Liver (tissue), 9 donors: ENCODE data around the gene NEB. TPM values are rescaled to one million over a fixed set of nuclear protein-coding genes. Genes with fewer than 3 reads are reported as not detected.

Experiments
- DNase-seq: peaks from one replicate; pipeline ENCODE4 v3.0.0-alpha.2; 2017; ENCODE audit warnings: low spot score
- H3K27ac ChIP-seq, 2 donors: one replicate each; pipeline ENCODE4 v1.7.0; 2013; ENCODE audit warnings: inconsistent platforms in 2 of 2, low read length in 2 of 2, control low read depth in 1 of 2, low read depth in 1 of 2, mild to moderate bottlenecking in 1 of 2
- H3K27me3 ChIP-seq, 4 donors: one replicate each; pipeline versions ENCODE4 v1.6.1 to v1.7.0; 2013; ENCODE audit warnings: low read length in 3 of 4, inconsistent platforms in 1 of 4, mild to moderate bottlenecking in 1 of 4, moderate library complexity in 1 of 4; ENCODE audit not compliant: control insufficient read depth in 4 of 4, insufficient read depth in 4 of 4
- H3K36me3 ChIP-seq, 4 donors: one replicate each; pipeline versions ENCODE4 v1.6.1 to v1.7.0; 2013; ENCODE audit warnings: low read length in 3 of 4, mild to moderate bottlenecking in 3 of 4, low read depth in 1 of 4, moderate library complexity in 1 of 4; ENCODE audit not compliant: control insufficient read depth in 4 of 4, insufficient read depth in 3 of 4
- H3K4me1 ChIP-seq, 4 donors: one replicate each; pipeline versions ENCODE4 v1.6.1 to v1.7.0; 2013; ENCODE audit warnings: low read length in 3 of 4, mild to moderate bottlenecking in 3 of 4, moderate library complexity in 1 of 4; ENCODE audit not compliant: control insufficient read depth in 4 of 4, insufficient read depth in 4 of 4
- H3K4me3 ChIP-seq, 3 donors: one replicate each; pipeline versions ENCODE4 v1.6.1 to v1.7.0; 2013; ENCODE audit warnings: low read length in 3 of 3, control low read depth in 1 of 3, low read depth in 1 of 3, mild to moderate bottlenecking in 1 of 3
- H3K9ac ChIP-seq, 2 donors: one replicate each; pipeline ENCODE4 v1.7.0; 2013; ENCODE audit warnings: low read length in 2 of 2, mild to moderate bottlenecking in 2 of 2, moderate library complexity in 2 of 2, control low read depth in 1 of 2, low read depth in 1 of 2
- H3K9me3 ChIP-seq, 4 donors: one replicate each; pipeline versions ENCODE4 v1.6.1 to v1.7.0; 2013; ENCODE audit warnings: low read length in 3 of 4; ENCODE audit not compliant: control insufficient read depth in 4 of 4
- CTCF ChIP-seq: fragments of 150-350 bp; IDR thresholded peaks from 2 replicates; pipeline ENCODE4 v1.5.1; 2017; ENCODE audit warnings: improper control_type of control experiment, low read depth, low read length; ENCODE audit not compliant: missing input control
- EGR1 ChIP-seq, 2 donors: IDR thresholded peaks; 2 replicates each; pipeline ENCODE4 v1.6.1; 2016 to 2018; ENCODE audit warnings: antibody characterized with exemption in 2 of 2, low read depth in 2 of 2
- FOXA1 ChIP-seq: IDR thresholded peaks from 2 replicates; pipeline ENCODE4 v1.6.1; 2016; ENCODE audit warnings: antibody characterized with exemption
- FOXA2 ChIP-seq: IDR thresholded peaks from 2 replicates; pipeline ENCODE4 v1.6.1; 2016; ENCODE audit warnings: antibody characterized with exemption
- HNF4A ChIP-seq, 2 donors: conservative IDR thresholded peaks; 2 replicates each; pipeline ENCODE4 v1.6.1; 2016; ENCODE audit warnings: antibody characterized with exemption in 2 of 2, mild to moderate bottlenecking in 2 of 2
- HNF4G ChIP-seq: IDR thresholded peaks from 2 replicates; pipeline ENCODE4 v1.6.1; 2016; ENCODE audit warnings: antibody characterized with exemption
- NR2F2 ChIP-seq: IDR thresholded peaks from 2 replicates; pipeline ENCODE4 v1.6.1; 2016; ENCODE audit warnings: antibody characterized with exemption
- RXRA ChIP-seq, 2 donors: IDR thresholded peaks; 2 replicates each; pipeline ENCODE4 v1.6.1; 2017 to 2018; ENCODE audit warnings: antibody characterized with exemption in 2 of 2, mild to moderate bottlenecking in 1 of 2
- WGBS: extraction: QIAGEN DNeasy Blood & Tissue Kit; methylation state at CpG from one replicate; pipeline ENCODE4 v1.1.7; 2013; 5-methylcytosine and 5-hydroxymethylcytosine counted together
- polyA plus RNA-seq, 2 donors: library from polyadenylated mRNA; stranded (reverse) in 1 of 2; unstranded in 1 of 2; fragments of 200-250 nt in 1 of 2; fragments of >200 nt in 1 of 2; fragmentation: Nextera tagmentation in 1 of 2; extraction: Ambion mirVana in 1 of 2; gene quantifications; one replicate each; pipeline versions ENCODE4 v1.2.1 to v1.2.3, GENCODE V29; 2013 to 2015
- total RNA-seq, 2 donors: library from RNA; depleted of rRNA; stranded (reverse); fragments of >200 nt; gene quantifications; one replicate each; pipeline ENCODE4 v1.2.3, GENCODE V29; 2014
- TF ChIP-seq, protein P1 (sequence below): IDR thresholded peaks from 2 replicates; pipeline ENCODE4 v1.6.1; 2016; ENCODE audit warnings: antibody characterized with exemption
- TF ChIP-seq, protein P2 (sequence below): IDR thresholded peaks from 2 replicates; pipeline ENCODE4 v1.6.1; 2016; ENCODE audit warnings: antibody characterized with exemption
- donor health status: healthy.
- donor health status: healthy.
- donor health status: healthy.
- donor health status: healthy.
- donor health status: healthy.

NEB gene
- total and polyA plus RNA-seq, 4 donors = 0.28 to 6.4 (median 2.7) TPM

- TF ChIP-seq FOXA2 (no peak), NR2F2 (no peak)
Measured at GRCh38 chr2:151616760-151617339, 117.4 kb downstream of the NEB start (continued).

DNA sequence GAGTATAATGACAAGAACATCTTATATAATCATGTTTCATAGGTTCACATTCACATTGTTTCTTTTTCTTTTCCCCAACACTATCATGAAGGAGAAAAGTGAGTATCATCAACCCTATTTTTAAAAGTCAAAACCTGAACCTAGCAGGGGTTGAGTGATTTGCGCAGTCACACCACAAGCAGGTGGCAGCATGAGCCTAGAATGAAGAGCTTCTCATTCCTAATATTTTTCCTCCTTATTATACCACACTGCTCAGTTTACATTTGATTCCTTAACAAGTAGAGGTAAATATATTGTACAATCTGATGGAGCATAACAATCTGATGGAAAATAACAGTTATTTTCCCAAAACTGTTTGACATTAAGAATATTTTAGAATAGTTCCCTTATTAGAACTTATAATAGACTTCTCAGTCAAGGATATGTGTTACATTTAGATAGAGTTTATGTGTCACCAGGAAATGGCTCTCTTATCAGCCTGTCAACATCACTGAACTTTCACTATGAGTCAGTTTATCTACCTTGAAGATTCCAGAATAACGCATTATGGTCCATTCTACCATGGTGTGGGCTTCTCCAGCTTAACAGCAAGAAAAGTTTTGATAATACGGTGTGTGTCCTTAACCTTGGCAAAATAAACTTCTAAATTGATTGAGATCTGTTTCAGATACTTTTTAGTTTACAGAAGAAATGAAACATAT, 119.5 kb downstream of the NEB start:
- WGBS = 93% methylated on average over 3 of the region's 3 CpGs

GRCh38 chr2:151614159-151614558, 120.1 kb downstream of the NEB start:
- Histone ChIP-seq H3K9me3 (no peaks in the 10 kb centered on the region), H3K27me3 (no peaks in the 10 kb centered on the region), H3K4me3 (no peak overlapping the region), H3K9ac (no peak overlapping the region), H3K27ac (no peak overlapping the region), H3K36me3 (no peaks in the 10 kb centered on the region), H3K4me1 (peaks cover 2 to 4% (median 3%) of the 10 kb centered on the region in 4 donors)
- DNase-seq = no peak
- TF ChIP-seq CTCF = no peak
- TF ChIP-seq, protein P1, sequence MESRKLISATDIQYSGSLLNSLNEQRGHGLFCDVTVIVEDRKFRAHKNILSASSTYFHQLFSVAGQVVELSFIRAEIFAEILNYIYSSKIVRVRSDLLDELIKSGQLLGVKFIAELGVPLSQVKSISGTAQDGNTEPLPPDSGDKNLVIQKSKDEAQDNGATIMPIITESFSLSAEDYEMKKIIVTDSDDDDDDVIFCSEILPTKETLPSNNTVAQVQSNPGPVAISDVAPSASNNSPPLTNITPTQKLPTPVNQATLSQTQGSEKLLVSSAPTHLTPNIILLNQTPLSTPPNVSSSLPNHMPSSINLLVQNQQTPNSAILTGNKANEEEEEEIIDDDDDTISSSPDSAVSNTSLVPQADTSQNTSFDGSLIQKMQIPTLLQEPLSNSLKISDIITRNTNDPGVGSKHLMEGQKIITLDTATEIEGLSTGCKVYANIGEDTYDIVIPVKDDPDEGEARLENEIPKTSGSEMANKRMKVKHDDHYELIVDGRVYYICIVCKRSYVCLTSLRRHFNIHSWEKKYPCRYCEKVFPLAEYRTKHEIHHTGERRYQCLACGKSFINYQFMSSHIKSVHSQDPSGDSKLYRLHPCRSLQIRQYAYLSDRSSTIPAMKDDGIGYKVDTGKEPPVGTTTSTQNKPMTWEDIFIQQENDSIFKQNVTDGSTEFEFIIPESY = no peak
- TF ChIP-seq HNF4A (conservative IDR thresholded peaks at IDR 0.05) = no peak
- no peak for TF ChIP-seq FOXA1
- TF ChIP-seq, protein P2, sequence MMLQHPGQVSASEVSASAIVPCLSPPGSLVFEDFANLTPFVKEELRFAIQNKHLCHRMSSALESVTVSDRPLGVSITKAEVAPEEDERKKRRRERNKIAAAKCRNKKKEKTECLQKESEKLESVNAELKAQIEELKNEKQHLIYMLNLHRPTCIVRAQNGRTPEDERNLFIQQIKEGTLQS = no peak
- 92% methylated on average over 5 of the region's 5 CpGs for WGBS

More for the DNA sequence above, 119.5 kb downstream of the NEB start:
- H3K27me3 ChIP-seq = no peaks in the 10 kb centered on the region
- peaks cover 0 to 5% (median under 1%) of the 10 kb centered on the region in 4 donors for H3K4me1 ChIP-seq
- H3K9me3 ChIP-seq = no peaks in the 10 kb centered on the region
- H3K4me3 ChIP-seq = no peak overlapping the region
- no peak for DNase-seq
- no peak overlapping the region for H3K9ac ChIP-seq
- TF ChIP-seq RXRA (IDR thresholded peaks at IDR 0.05) (no peak), FOXA1 (no peak), NR2F2 (no peak), FOXA2 (no peak), HNF4G (no peak), EGR1 (IDR thresholded peaks at IDR 0.05; ENCODE audit: low read depth in 2 of 2) (no peak)
- TF ChIP-seq, protein P2 = no peak
- no peak overlapping the region for H3K27ac ChIP-seq
- H3K36me3 ChIP-seq = no peaks in the 10 kb centered on the region
